ENCODE results near the gene ANXA6. TPM values are rescaled to one million over a fixed set of nuclear protein-coding genes. Genes with fewer than 3 reads are reported as not detected.

Gene ANXA6
- polyA plus RNA-seq, 1 of the 3 experiments (the other 2 are of a cell fraction), result 87.5 TPM

DNA sequence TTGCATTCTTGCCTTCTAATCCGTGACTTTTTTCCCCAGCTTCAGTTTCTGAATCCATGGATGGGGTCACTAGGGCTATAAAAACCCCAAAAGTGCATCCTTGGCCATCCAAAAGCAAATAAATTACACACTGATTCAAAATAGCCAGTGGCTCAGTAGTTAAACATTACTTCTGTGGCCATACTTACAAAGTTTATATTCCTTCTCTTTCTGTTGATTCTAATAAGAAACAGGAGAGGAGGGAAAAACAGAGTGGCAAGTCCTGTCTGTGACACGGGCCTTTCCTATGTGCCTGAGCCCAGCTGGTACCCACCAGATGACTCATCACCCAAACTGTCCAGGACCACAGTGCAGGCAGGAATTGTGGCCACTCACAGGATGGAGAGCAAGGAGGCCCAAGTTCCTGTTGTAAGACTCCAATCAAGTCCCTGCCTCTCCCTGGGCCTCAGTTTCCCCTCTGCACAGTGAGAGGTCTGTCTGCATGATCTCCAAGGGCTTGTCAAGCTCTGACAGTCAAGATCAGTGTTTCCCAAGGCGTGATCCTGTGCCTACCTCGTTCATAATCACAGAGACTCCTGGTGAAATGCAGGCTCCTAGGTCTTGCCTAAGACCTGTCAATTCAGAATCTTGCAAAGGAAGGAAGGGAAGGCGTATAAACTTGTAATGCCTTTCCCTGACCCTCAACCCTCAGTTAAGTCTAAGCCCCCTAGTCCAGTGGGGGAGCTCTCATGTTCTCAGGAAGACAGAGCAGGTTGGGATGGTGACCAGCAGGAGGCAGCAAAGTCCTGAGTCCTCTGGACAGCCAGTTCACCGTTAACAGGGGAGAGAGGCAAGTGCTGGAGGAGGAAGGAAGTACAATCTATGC lies 106.3 kb downstream of the ANXA6 start:
- DNase-seq, result peak; percentile 86
- Histone ChIP-seq H3K27me3 (ENCODE audit: insufficient read depth) (no peaks in the 10 kb centered on the region), H4K20me1 (ENCODE audit: insufficient read depth) (no peaks in the 10 kb centered on the region), H2AFZ (ENCODE audit: low read depth) (no peak overlapping the region), H3K27ac (ENCODE audit: low read depth in 2 of 2, low read length in 1 of 2) (no peak overlapping the region), H3K9me2 (no peaks in the 10 kb centered on the region), H3K4me3 (ENCODE audit: low read depth in 2 of 2, low read length in 1 of 2) (no peak overlapping the region; a peak in 1 of 4 replicates), H3F3A (replicated peaks; ENCODE audit: insufficient read depth) (no peaks in the 10 kb centered on the region), H3K79me2 (ENCODE audit: insufficient read depth) (no peaks in the 10 kb centered on the region), H3K4me2 (no peak overlapping the region), H3K9ac (no peak overlapping the region), H3K9me3 (no peaks in the 10 kb centered on the region), H3K4me1 (ENCODE audit: control insufficient read depth in 1 of 2, insufficient read depth in 2 of 2, low read depth in 1 of 2, low read length in 1 of 2) (no peaks in the 10 kb centered on the region), H3K36me3 (replicated peaks in 1 of 2; ENCODE audit: control insufficient read depth in 1 of 2, insufficient read depth in 2 of 2, low read length in 1 of 2) (peaks cover 12 to 38% of the 10 kb centered on the region in 2 experiments)
- ChIA-PET POLR2A (interaction anchor here (1.3 to 1.9 kb wide), 3 partner anchors 64 to 201 kb away, joined by 3 to 6 read pairs (median 4); partner anchors contain the start of gene GM2A), CTCF (interaction anchor here (0.6 to 13.3 kb wide), 50 partner anchors 11 to 265 kb away, joined by 3 to 441 read pairs (median 6); partner anchors contain the start of genes ANXA6, CCDC69, GPX3 and TNIP1)
- TF ChIP-seq YY1 (IDR thresholded peaks at IDR 0.05; ENCODE audit: low read depth) (no peak), RAD21 (IDR thresholded peaks at IDR 0.05; ENCODE audit: low read length) (peak; percentile 93), ELF1 (IDR thresholded peaks at IDR 0.05) (no peak), SMC3 (IDR thresholded peaks at IDR 0.05; ENCODE audit: low read depth, low read length) (peak; percentile 96), CTCF (IDR thresholded peaks at IDR 0.05) (peak; percentile 92)
- WGBS (ENCODE audit: low lambda C conversion rate), result 46% methylated on average over 6 of the region's 6 CpGs

Other genes starting within 250 kb of the ANXA6 start
- gene GPX3, start 137.2 kb downstream of the ANXA6 start, polyA plus RNA-seq (2012; rRNA removed), result 3.2 and 3.8 TPM in 2 replicates
- gene TNIP1, start 76.7 kb downstream of the ANXA6 start, polyA plus RNA-seq (2012; rRNA removed), result 39.4 and 46.2 TPM in 2 replicates
- 0.38 and 0.54 TPM in 2 replicates for gene CCDC69, start 66.3 kb upstream of the ANXA6 start, polyA plus RNA-seq (2012; rRNA removed)
- gene GM2A, start 95.4 kb upstream of the ANXA6 start, polyA plus RNA-seq (2012; rRNA removed), result 8.0 and 10.2 TPM in 2 replicates
- not detected in 2 replicates for gene SLC36A3, start 146.0 kb upstream of the ANXA6 start, polyA plus RNA-seq (2012; rRNA removed)
- not detected in 2 replicates for gene SLC36A2, start 189.8 kb upstream of the ANXA6 start, polyA plus RNA-seq (2012; rRNA removed)

Data from SK-N-SH (cell line).